IMR-90 (cell line): ENCODE measurements around the gene BMP3. TPM values are rescaled to one million over a fixed set of nuclear protein-coding genes. Genes with fewer than 3 reads are reported as not detected.

Experiments
- ATAC-seq: fragments of 200-7000 bp; cut with Tn5 transposase; 2 replicates; pipeline ENCODE4 v1.9.1; 2020; ENCODE audit warnings: low read depth, mild to moderate bottlenecking, moderate library complexity
- BruUV-seq: library from RNA; stranded (reverse); fragments of 400-500 nt; replicated peaks from 2 replicates; lab custom pipeline; 2021; lab: Mats Ljungman, UMichigan
- CTCF ChIA-PET: fragments of 300-600 bp; formaldehyde crosslinking; extraction: SDS; loops from one replicate; lab custom pipeline; 2021; ENCODE audit warnings: antibody characterized with exemption; lab: Yijun Ruan, JAX
- POLR2A ChIA-PET: fragments of 300-600 bp; sonication (Branson Sonifier 250); formaldehyde crosslinking; loops from one replicate; lab custom pipeline; 2022; ENCODE audit warnings: antibody characterized with exemption; ENCODE audit not compliant: unreplicated experiment; lab: Charles Lee
- DNase-seq: peaks from one replicate; pipeline ENCODE4 v3.0.0; 2013
- H2AFZ ChIP-seq: replicated peaks from 2 replicates; pipeline ENCODE3; 2013; ENCODE audit warnings: low read length, mild to moderate bottlenecking; ENCODE audit not compliant: poor library complexity
- H2AK5ac ChIP-seq: 2 replicates; pipeline ENCODE4 v1.6.1; 2013; ENCODE audit warnings: low read depth, low read length, inconsistent platforms
- H2AK9ac ChIP-seq: replicated peaks from 2 replicates; pipeline ENCODE3; 2013; ENCODE audit warnings: mild to moderate bottlenecking, low read depth, low read length, moderate library complexity; ENCODE audit not compliant: poor library complexity
- H2BK120ac ChIP-seq: 2 replicates; pipeline ENCODE4 v1.6.1; 2013; ENCODE audit warnings: low read depth, low read length, inconsistent platforms
- H2BK15ac ChIP-seq: 3 replicates; pipeline ENCODE4 v1.6.1; 2013; ENCODE audit warnings: low read depth, low read length, inconsistent platforms
- H2BK20ac ChIP-seq: 2 replicates; pipeline ENCODE4 v1.6.1; 2013; ENCODE audit warnings: low read depth, mild to moderate bottlenecking, inconsistent platforms, low read length, moderate library complexity
- H2BK5ac ChIP-seq: 2 replicates; pipeline ENCODE4 v1.6.1; 2013; ENCODE audit warnings: mild to moderate bottlenecking, low read depth, low read length, inconsistent platforms; ENCODE audit not compliant: poor library complexity, severe bottlenecking
- H3K14ac ChIP-seq: replicated peaks from 2 replicates; pipeline ENCODE4 v1.6.1; 2013; ENCODE audit warnings: low read depth, low read length, inconsistent platforms
- H3K18ac ChIP-seq: 2 replicates; pipeline ENCODE4 v1.6.1; 2013; ENCODE audit warnings: low read depth, low read length, control low read depth
- H3K23ac ChIP-seq: 2 replicates; pipeline ENCODE4 v1.6.1; 2013; ENCODE audit warnings: low read depth, low read length, inconsistent platforms
- H3K27ac ChIP-seq: 2 replicates; pipeline ENCODE4 v1.5.1; 2013; ENCODE audit warnings: mild to moderate bottlenecking, control low read depth, low read length; ENCODE audit not compliant: insufficient read depth
- H3K27me3 ChIP-seq: 2 replicates; pipeline ENCODE4 v1.6.1; 2013; ENCODE audit warnings: low read length; ENCODE audit not compliant: control insufficient read depth, insufficient read depth
- H3K36me3 ChIP-seq: 2 replicates; pipeline ENCODE4 v1.6.1; 2013; ENCODE audit warnings: low read length, mixed read lengths; ENCODE audit not compliant: control insufficient read depth, insufficient read depth
- H3K4ac ChIP-seq: 2 replicates; pipeline ENCODE4 v1.6.1; 2013; ENCODE audit warnings: low read depth, low read length, inconsistent platforms
- H3K4me1 ChIP-seq: 2 replicates; pipeline ENCODE4 v1.6.1; 2013; ENCODE audit warnings: low read length, mixed read lengths; ENCODE audit not compliant: control insufficient read depth, insufficient read depth
- H3K4me2 ChIP-seq: 2 replicates; pipeline ENCODE4 v1.6.1; 2013; ENCODE audit warnings: low read depth, mild to moderate bottlenecking, control low read depth, low read length, moderate library complexity
- H3K4me3 ChIP-seq: 2 replicates; pipeline ENCODE4 v1.5.1; 2013; ENCODE audit warnings: low read depth, mild to moderate bottlenecking, control low read depth, low read length, moderate library complexity; ENCODE audit not compliant: insufficient read depth
- H3K56ac ChIP-seq: 2 replicates; pipeline ENCODE4 v1.6.1; 2013; ENCODE audit warnings: low read length, inconsistent platforms; ENCODE audit not compliant: insufficient read depth; ENCODE audit errors: extremely low read depth
- H3K79me1 ChIP-seq, 2 experiments: 2 replicates each; pipeline ENCODE4 v1.6.1; 2013; ENCODE audit warnings: low read length in 2 of 2, inconsistent platforms in 1 of 2, low read depth in 1 of 2
- H3K9ac ChIP-seq: 2 replicates; pipeline ENCODE4 v1.6.1; 2013; ENCODE audit warnings: low read depth, low read length, control low read depth
- H3K9me1 ChIP-seq: 2 replicates; pipeline ENCODE4 v1.6.1; 2013; ENCODE audit warnings: low read length, inconsistent platforms; ENCODE audit not compliant: insufficient read depth
- H3K9me3 ChIP-seq: 2 replicates; pipeline ENCODE4 v1.6.1; 2013; ENCODE audit warnings: low read length; ENCODE audit not compliant: control insufficient read depth, insufficient read depth
- H4K20me1 ChIP-seq: 2 replicates; pipeline ENCODE4 v1.6.1; 2013; ENCODE audit warnings: low read length, inconsistent platforms; ENCODE audit not compliant: insufficient read depth
- H4K5ac ChIP-seq: 2 replicates; pipeline ENCODE4 v1.6.1; 2013; ENCODE audit warnings: mild to moderate bottlenecking, low read depth, low read length, control low read depth
- H4K8ac ChIP-seq, 2 experiments: 2 replicates each; pipeline ENCODE4 v1.6.1; 2013; ENCODE audit warnings: low read depth in 2 of 2, low read length in 2 of 2, control low read depth in 1 of 2, inconsistent platforms in 1 of 2
- H4K91ac ChIP-seq: 2 replicates; pipeline ENCODE4 v1.6.1; 2013; ENCODE audit warnings: low read depth, low read length, inconsistent platforms; ENCODE audit not compliant: insufficient read depth
- CEBPB ChIP-seq: IDR thresholded peaks from 2 replicates; pipeline ENCODE4 v1.6.1; 2012; ENCODE audit warnings: low read depth, low read length, improper control_type of control experiment
- CHD1 ChIP-seq: IDR thresholded peaks from 2 replicates; pipeline ENCODE4 v1.6.1; 2012; ENCODE audit warnings: low read depth, low read length, improper control_type of control experiment
- MAFK ChIP-seq: IDR thresholded peaks from 2 replicates; pipeline ENCODE4 v1.6.1; 2012; ENCODE audit warnings: low read depth, low read length, improper control_type of control experiment
- NFE2L2 ChIP-seq: fragments of 150-350 bp; IDR thresholded peaks from 2 replicates; pipeline ENCODE4 v1.6.1; 2016; ENCODE audit warnings: low read depth, mild to moderate bottlenecking, low read length
- RAD21 ChIP-seq: IDR thresholded peaks from 2 replicates; pipeline ENCODE4 v1.6.1; 2012; ENCODE audit warnings: low read length, improper control_type of control experiment
- RCOR1 ChIP-seq: IDR thresholded peaks from 2 replicates; pipeline ENCODE4 v1.6.1; 2012; ENCODE audit warnings: mild to moderate bottlenecking, low read length, improper control_type of control experiment; ENCODE audit not compliant: insufficient replicate concordance
- RFX5 ChIP-seq: IDR thresholded peaks from 2 replicates; pipeline ENCODE4 v1.8.0; 2012; ENCODE audit warnings: low read depth, mild to moderate bottlenecking, low read length, moderate library complexity
- dilution Hi-C: fragments of 300-500 bp; cut with HindIII; formaldehyde crosslinking; loops from one replicate; pipeline ENCODE4 v1.14.3; 2018; ENCODE audit warnings: low sequenced_read_pairs; ENCODE audit not compliant: unreplicated experiment
- in situ Hi-C: fragments of 300-500 bp; cut with MboI; formaldehyde crosslinking; loops from 3 replicates; pipeline ENCODE4 v1.14.3; 2019; ENCODE audit warnings: low sequenced_read_pairs, inconsistent platforms, mixed read lengths
- intact Hi-C: fragments of 100-400 bp; cut with micrococcal nuclease; formaldehyde crosslinking; loops from 2 replicates; pipeline ENCODE4 v1.10.0; 2022
- polyA plus RNA-seq, 3 experiments: library from polyadenylated mRNA; depleted of rRNA; stranded (reverse); fragments of >200 nt; gene quantifications; 2 replicates each; pipeline ENCODE4 v1.2.3, GENCODE V29; 2012; ENCODE audit warnings: low replicate concordance in 1 of 3
- total RNA-seq: library from RNA; depleted of rRNA; stranded (reverse); fragments of >200 nt; gene quantifications from 2 replicates; pipeline ENCODE4 v1.2.3, GENCODE V29; 2012
- TF ChIP-seq, protein P1 (sequence below): conservative IDR thresholded peaks from 2 replicates; pipeline ENCODE4 v1.5.1; 2012; ENCODE audit warnings: mild to moderate bottlenecking, low read depth, low read length, improper control_type of control experiment

The BMP3 gene
- total and polyA plus RNA-seq, 2 of the 4 experiments (the other 2 are of a cell fraction) = under 0.01 to 0.10 TPM

DNA sequence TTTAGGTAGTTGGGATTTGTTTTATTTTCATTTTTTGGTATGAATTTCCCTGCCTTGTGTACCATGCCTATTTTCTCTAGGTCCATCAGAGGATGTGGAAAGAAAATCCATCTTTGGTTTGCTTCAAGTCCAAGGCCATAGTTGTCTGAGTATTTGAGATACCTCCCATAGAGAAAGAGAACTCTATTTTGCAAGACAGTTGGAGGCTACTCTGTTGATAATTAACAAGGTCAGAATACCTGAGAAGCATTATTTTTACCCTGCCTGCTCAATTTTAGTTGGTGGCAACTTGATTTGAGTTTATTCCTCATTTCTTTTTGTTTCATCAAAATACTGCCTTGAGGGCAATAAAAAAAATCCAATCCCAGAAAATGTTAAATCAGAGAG, 30.8 kb downstream of the BMP3 start:
- H3K4ac ChIP-seq = no peak overlapping the region
- H2AK5ac ChIP-seq = no peak overlapping the region
- no peak for ATAC-seq
- H3K4me1 ChIP-seq = peaks cover 6% of the 10 kb centered on the region; the same call in 1 of the 2 replicates
- dilution Hi-C loops (no loop called here), intact Hi-C loops (loop anchor here (10.0 kb wide), 1 partner anchor 1143 kb away; no protein-coding TSS in a partner anchor), in situ Hi-C loops (no loop called here)
- H2BK15ac ChIP-seq = no peak overlapping the region
- H4K8ac ChIP-seq = no peak overlapping the region
- no peak for DNase-seq
- POLR2A ChIA-PET = no interaction called here
- CTCF ChIA-PET = no interaction called here
- no peaks in the 10 kb centered on the region for H4K20me1 ChIP-seq
- no TSS peak for BruUV-seq
- no peak overlapping the region for H3K9ac ChIP-seq
- no peak overlapping the region for H2AFZ ChIP-seq
- no peak overlapping the region for H3K56ac ChIP-seq
- H3K79me1 ChIP-seq = no peaks in the 10 kb centered on the region
- H2BK120ac ChIP-seq = no peak overlapping the region
- H3K27me3 ChIP-seq = no peaks in the 10 kb centered on the region; the same call in 1 of the 2 replicates
- H3K4me3 ChIP-seq = no peak overlapping the region
- H3K27ac ChIP-seq = no peak overlapping the region
- no peak overlapping the region for H2BK5ac ChIP-seq
- H3K18ac ChIP-seq = no peak overlapping the region; the same call in 1 of the 2 replicates
- TF ChIP-seq CHD1 (no peak), NFE2L2 (no peak), CEBPB (no peak), RCOR1 (no peak), MAFK (no peak), RAD21 (no peak), RFX5 (no peak)
- TF ChIP-seq, protein P1, sequence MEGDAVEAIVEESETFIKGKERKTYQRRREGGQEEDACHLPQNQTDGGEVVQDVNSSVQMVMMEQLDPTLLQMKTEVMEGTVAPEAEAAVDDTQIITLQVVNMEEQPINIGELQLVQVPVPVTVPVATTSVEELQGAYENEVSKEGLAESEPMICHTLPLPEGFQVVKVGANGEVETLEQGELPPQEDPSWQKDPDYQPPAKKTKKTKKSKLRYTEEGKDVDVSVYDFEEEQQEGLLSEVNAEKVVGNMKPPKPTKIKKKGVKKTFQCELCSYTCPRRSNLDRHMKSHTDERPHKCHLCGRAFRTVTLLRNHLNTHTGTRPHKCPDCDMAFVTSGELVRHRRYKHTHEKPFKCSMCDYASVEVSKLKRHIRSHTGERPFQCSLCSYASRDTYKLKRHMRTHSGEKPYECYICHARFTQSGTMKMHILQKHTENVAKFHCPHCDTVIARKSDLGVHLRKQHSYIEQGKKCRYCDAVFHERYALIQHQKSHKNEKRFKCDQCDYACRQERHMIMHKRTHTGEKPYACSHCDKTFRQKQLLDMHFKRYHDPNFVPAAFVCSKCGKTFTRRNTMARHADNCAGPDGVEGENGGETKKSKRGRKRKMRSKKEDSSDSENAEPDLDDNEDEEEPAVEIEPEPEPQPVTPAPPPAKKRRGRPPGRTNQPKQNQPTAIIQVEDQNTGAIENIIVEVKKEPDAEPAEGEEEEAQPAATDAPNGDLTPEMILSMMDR = no peak
- H4K91ac ChIP-seq = no peak overlapping the region
- no peaks in the 10 kb centered on the region; the same call in 1 of the 2 replicates for H3K9me1 ChIP-seq
- no peak overlapping the region for H4K5ac ChIP-seq
- no peak overlapping the region for H2AK9ac ChIP-seq
- H3K23ac ChIP-seq = no peak overlapping the region
- H3K4me2 ChIP-seq = no peak overlapping the region
- H3K9me3 ChIP-seq = no peaks in the 10 kb centered on the region
- no peaks in the 10 kb centered on the region for H3K36me3 ChIP-seq
- no peak overlapping the region for H2BK20ac ChIP-seq
- no peak overlapping the region for H3K14ac ChIP-seq
